K562 (cell line): Measurements from ENCODE around the gene CNNM2. TPM values are rescaled to one million over a fixed set of nuclear protein-coding genes. Genes with fewer than 3 reads are reported as not detected.
A peak's percentile ranks its signal among the peaks of the same experiment; 100 is the strongest.

Experiments
- ARID1B ChIP-seq: fragments of 450-650 bp; IDR thresholded peaks from 2 replicates; pipeline ENCODE4 v1.6.1; 2016; ENCODE audit warnings: antibody characterized with exemption, mild to moderate bottlenecking, inconsistent platforms
- FOXM1 ChIP-seq, 2 experiments: fragments of 450-650 bp in 1 of 2; sonication (generic) in 1 of 2; formaldehyde crosslinking in 1 of 2; IDR thresholded peaks; 2 replicates each; pipeline versions ENCODE4 v1.6.1 to v1.9.0; 2017 to 2022; ENCODE audit warnings: low read depth in 2 of 2, mild to moderate bottlenecking in 2 of 2, missing genetic modification reagents in 1 of 2, moderate library complexity in 1 of 2
- HMGN3 ChIP-seq: IDR thresholded peaks from 2 replicates; pipeline ENCODE4 v1.6.1; 2011; ENCODE audit warnings: borderline replicate concordance, low read depth, mild to moderate bottlenecking, mixed read lengths, low read length; ENCODE audit not compliant: insufficient read length; ENCODE audit errors: extremely low read depth
- JUNB ChIP-seq: fragments of 450-650 bp; formaldehyde crosslinking; conservative IDR thresholded peaks from 2 replicates; pipeline ENCODE4 v1.4.0; 2020; ENCODE audit warnings: mild to moderate bottlenecking
- RBM17 ChIP-seq: fragments of 200-400 bp; formaldehyde crosslinking; IDR thresholded peaks from 2 replicates; pipeline ENCODE4 v1.6.1; 2017; ENCODE audit warnings: low read depth, mild to moderate bottlenecking, low read length, borderline replicate concordance
- SMAD4 ChIP-seq: fragments of 250-450 bp; sonication (Bioruptor Pico); conservative IDR thresholded peaks from 2 replicates; pipeline ENCODE4 v1.8.0; 2021; ENCODE audit warnings: inconsistent platforms, mild to moderate bottlenecking, moderate library complexity
- XRCC5 ChIP-seq: fragments of 200-400 bp; formaldehyde crosslinking; IDR thresholded peaks from 2 replicates; pipeline ENCODE4 v1.6.1; 2017; ENCODE audit warnings: low read depth, mild to moderate bottlenecking, low read length
- polyA plus RNA-seq, 8 experiments: library from polyadenylated mRNA; depleted of rRNA in 4 of 8; stranded (reverse) in 5 of 8; unstranded in 3 of 8; fragments of >200 nt; fragmentation: Nextera tagmentation in 2 of 8; fragmentation: Illumina TruSeq in 1 of 8; extraction: Ambion mirVana in 2 of 8; extraction: Trizol in 1 of 8; gene quantifications; 2 replicates each; pipeline versions ENCODE4 v1.2.1 to v1.2.3, GENCODE V29; 2011 to 2014; ENCODE audit warnings: inconsistent platforms in 1 of 8, missing spikeins in 1 of 8
- total RNA-seq, 7 experiments: library from RNA; depleted of rRNA in 6 of 7; stranded (reverse); fragments of >200 nt in 6 of 7; fragmentation: Illumina TruSeq in 2 of 7; extraction: Trizol in 2 of 7; gene quantifications; 2 replicates each; pipeline versions ENCODE4 v1.2.1 to v1.2.3, GENCODE V29; 2011 to 2021; ENCODE audit warnings: low replicate concordance in 1 of 7
- TF ChIP-seq, protein P1 (sequence below), 2 experiments: fragments of 450-650 bp in 1 of 2; IDR thresholded peaks; 2 replicates each; pipeline ENCODE4 v1.6.1; 2011 to 2017; ENCODE audit warnings: low read depth in 2 of 2, antibody characterized with exemption in 1 of 2, borderline replicate concordance in 1 of 2, low read length in 1 of 2, mild to moderate bottlenecking in 1 of 2, mixed read lengths in 1 of 2; ENCODE audit not compliant: control insufficient read depth in 1 of 2
- TF ChIP-seq, protein P2 (sequence below): fragments of 250-450 bp; sonication (Bioruptor Pico); IDR thresholded peaks from 2 replicates; pipeline ENCODE4 v1.9.0; 2021; ENCODE audit warnings: mild to moderate bottlenecking, inconsistent platforms
- TF ChIP-seq, protein P3 (sequence below), 2 experiments: fragments of 450-650 bp; IDR thresholded peaks; 2 replicates each; pipeline ENCODE4 v1.6.1; 2016; ENCODE audit warnings: mild to moderate bottlenecking in 2 of 2, borderline replicate concordance in 1 of 2, low read depth in 1 of 2, moderate library complexity in 1 of 2

CNNM2 gene
- total and polyA plus RNA-seq, 9 of the 15 experiments (the other 6 are each of a cell fraction or from before 2014, with no cell fraction given), result 0.21 to 5.0 (median 1.3) TPM

DNA sequence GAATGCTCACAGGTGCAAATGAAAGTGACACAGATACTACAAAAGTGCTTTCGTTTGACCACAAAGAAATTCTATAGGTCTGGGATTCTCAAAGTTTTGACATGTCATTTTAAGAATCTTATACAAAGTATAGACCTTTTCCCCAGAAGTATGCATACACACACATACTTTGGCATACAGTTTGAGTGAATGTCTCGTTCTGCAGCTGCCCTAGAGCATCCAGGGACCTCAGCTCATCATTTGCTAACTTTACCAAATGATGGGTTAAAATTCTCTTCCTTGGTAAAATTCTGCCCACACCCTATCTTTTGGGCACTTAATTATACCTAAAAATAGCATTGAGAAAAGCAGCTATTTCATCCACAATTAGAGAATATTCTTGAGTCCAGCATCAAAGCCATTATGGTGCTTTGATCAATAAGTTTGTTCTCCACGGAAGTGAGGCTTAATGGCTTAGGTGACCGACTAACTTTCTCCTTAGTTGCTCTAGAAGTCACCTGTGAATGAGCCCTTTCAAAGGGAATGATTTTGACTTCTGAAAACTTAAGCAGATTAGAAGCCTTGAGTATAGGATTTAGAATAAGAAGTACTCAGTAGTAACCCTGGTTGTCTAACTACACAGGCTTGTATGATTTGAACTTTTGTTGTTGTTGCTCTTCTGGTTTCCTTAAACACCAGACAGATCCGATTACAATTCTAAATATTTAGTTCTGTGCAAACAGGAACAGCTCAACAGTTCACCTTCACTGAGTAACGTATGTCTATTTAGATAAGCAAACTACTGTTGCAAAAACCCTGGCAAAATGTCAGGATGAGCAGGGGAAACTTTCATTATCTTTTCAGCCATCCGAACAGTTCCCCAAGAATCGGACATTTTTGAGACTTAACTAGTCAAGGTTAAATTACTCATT lies 70.6 kb downstream of the CNNM2 start (continued):
- TF ChIP-seq, protein P1, sequence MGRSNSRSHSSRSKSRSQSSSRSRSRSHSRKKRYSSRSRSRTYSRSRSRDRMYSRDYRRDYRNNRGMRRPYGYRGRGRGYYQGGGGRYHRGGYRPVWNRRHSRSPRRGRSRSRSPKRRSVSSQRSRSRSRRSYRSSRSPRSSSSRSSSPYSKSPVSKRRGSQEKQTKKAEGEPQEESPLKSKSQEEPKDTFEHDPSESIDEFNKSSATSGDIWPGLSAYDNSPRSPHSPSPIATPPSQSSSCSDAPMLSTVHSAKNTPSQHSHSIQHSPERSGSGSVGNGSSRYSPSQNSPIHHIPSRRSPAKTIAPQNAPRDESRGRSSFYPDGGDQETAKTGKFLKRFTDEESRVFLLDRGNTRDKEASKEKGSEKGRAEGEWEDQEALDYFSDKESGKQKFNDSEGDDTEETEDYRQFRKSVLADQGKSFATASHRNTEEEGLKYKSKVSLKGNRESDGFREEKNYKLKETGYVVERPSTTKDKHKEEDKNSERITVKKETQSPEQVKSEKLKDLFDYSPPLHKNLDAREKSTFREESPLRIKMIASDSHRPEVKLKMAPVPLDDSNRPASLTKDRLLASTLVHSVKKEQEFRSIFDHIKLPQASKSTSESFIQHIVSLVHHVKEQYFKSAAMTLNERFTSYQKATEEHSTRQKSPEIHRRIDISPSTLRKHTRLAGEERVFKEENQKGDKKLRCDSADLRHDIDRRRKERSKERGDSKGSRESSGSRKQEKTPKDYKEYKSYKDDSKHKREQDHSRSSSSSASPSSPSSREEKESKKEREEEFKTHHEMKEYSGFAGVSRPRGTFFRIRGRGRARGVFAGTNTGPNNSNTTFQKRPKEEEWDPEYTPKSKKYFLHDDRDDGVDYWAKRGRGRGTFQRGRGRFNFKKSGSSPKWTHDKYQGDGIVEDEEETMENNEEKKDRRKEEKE (IDR thresholded peaks at IDR 0.05; ENCODE audit: borderline replicate concordance in 1 of 2, control insufficient read depth in 1 of 2, low read depth in 2 of 2, low read length in 1 of 2), result 0 out of 4 replicates have a peak, but pooled peaks of 1 of the 2 experiments have one; percentile 29
- TF ChIP-seq HMGN3, result peak; percentile 41
- TF ChIP-seq, protein P2, sequence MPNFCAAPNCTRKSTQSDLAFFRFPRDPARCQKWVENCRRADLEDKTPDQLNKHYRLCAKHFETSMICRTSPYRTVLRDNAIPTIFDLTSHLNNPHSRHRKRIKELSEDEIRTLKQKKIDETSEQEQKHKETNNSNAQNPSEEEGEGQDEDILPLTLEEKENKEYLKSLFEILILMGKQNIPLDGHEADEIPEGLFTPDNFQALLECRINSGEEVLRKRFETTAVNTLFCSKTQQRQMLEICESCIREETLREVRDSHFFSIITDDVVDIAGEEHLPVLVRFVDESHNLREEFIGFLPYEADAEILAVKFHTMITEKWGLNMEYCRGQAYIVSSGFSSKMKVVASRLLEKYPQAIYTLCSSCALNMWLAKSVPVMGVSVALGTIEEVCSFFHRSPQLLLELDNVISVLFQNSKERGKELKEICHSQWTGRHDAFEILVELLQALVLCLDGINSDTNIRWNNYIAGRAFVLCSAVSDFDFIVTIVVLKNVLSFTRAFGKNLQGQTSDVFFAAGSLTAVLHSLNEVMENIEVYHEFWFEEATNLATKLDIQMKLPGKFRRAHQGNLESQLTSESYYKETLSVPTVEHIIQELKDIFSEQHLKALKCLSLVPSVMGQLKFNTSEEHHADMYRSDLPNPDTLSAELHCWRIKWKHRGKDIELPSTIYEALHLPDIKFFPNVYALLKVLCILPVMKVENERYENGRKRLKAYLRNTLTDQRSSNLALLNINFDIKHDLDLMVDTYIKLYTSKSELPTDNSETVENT (CRISPR knock-in tag), result no peak
- TF ChIP-seq XRCC5, result no peak
- peak; percentile 61 for TF ChIP-seq SMAD4
- TF ChIP-seq RBM17, result no peak
- TF ChIP-seq ARID1B, result peak; percentile 96
- TF ChIP-seq, protein P3, sequence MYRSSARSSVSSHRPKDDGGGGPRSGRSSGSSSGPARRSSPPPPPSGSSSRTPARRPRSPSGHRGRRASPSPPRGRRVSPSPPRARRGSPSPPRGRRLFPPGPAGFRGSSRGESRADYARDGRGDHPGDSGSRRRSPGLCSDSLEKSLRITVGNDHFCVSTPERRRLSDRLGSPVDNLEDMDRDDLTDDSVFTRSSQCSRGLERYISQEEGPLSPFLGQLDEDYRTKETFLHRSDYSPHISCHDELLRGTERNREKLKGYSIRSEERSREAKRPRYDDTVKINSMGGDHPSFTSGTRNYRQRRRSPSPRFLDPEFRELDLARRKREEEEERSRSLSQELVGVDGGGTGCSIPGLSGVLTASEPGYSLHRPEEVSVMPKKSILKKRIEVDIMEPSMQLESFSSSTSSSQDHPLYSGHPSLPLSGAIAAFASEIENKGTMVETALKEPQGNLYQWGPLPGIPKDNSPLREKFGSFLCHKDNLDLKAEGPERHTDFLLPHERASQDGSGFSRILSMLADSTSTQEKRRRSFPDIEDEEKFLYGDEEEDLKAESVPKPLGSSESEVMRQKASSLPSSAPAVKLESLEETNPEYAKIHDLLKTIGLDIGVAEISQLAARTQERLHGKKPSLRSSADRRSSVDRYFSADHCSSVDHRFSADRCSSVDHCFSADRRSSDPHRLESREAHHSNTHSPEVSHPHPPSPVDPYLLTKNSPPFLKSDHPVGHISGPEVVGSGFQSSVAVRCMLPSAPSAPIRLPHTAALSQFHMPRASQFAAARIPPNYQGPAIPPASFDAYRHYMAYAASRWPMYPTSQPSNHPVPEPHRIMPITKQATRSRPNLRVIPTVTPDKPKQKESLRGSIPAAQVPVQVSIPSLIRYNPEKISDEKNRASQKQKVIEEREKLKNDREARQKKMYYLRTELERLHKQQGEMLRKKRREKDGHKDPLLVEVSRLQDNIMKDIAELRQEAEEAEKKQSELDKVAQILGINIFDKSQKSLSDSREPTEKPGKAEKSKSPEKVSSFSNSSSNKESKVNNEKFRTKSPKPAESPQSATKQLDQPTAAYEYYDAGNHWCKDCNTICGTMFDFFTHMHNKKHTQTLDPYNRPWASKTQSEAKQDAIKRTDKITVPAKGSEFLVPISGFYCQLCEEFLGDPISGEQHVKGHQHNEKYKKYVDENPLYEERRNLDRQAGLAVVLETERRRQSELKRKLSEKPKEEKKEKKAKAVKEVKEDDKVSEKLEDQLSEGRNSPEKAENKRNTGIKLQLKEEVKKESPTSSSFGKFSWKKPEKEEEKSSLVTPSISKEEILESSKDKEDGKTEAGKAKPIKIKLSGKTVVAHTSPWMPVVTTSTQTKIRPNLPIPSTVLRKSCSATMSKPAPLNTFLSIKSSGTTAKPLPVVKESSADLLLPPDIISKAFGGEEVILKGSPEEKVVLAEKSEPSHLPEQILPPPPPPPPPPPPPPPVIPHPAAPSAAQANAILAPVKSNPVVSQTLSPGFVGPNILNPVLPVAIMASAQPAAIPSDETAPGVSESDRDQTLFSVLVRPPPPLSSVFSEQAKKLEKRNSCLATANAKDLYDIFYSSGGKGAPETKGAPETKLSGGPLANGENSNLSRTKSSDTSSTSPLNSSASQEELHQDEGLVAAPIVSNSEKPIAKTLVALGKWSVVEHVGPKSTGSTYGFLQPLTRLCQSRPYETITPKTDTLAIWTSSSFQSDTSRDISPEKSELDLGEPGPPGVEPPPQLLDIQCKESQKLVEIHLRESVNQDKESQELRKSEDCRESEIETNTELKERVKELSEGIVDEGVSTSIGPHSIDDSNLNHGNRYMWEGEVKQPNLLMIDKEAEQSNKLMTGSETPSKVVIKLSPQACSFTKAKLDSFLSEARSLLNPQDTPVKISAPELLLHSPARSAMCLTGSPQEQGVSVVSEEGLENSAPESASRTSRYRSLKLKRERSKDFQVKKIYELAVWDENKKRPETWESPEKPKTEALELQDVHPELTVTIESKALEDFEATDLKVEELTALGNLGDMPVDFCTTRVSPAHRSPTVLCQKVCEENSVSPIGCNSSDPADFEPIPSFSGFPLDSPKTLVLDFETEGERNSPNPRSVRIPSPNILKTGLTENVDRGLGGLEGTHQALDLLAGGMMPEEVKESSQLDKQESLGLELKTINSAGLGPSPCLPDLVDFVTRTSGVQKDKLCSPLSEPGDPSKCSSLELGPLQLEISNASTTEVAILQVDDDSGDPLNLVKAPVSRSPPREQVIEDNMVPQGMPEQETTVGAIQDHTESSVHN (IDR thresholded peaks at IDR 0.05; ENCODE audit: borderline replicate concordance in 1 of 2, low read depth in 1 of 2), result 0 out of 4 replicates have a peak, but pooled peaks of 1 of the 2 experiments have one; percentile 13
- peak; percentile 85 for TF ChIP-seq FOXM1 (IDR thresholded peaks at IDR 0.05; ENCODE audit: low read depth)
- TF ChIP-seq FOXM1 (CRISPR knock-in tag; IDR thresholded peaks at IDR 0.05; ENCODE audit: low read depth), result no peak
- no peak for TF ChIP-seq JUNB (CRISPR knock-in tag)
